Adipocyte (in vitro differentiated cells): ENCODE data around the gene CIT.

ENCODE experiments used
- DNase-seq: peaks from one replicate; pipeline ENCODE4 v3.0.0-alpha.2; 2015; ENCODE audit warnings: low read depth
- H3K27me3 ChIP-seq: replicated peaks from 2 replicates; pipeline ENCODE4 v1.7.0; 2013; ENCODE audit warnings: mild to moderate bottlenecking, low read length, moderate library complexity; ENCODE audit not compliant: control insufficient read depth, insufficient read depth
- H3K36me3 ChIP-seq: 2 replicates; pipeline ENCODE4 v1.7.0; 2013; ENCODE audit warnings: low read length, mild to moderate bottlenecking, moderate library complexity; ENCODE audit not compliant: control insufficient read depth, insufficient read depth, severe bottlenecking
- H3K4me1 ChIP-seq: 2 replicates; pipeline ENCODE4 v1.7.0; 2013; ENCODE audit warnings: mild to moderate bottlenecking, low read length, moderate library complexity; ENCODE audit not compliant: control insufficient read depth, insufficient read depth
- H3K4me3 ChIP-seq: 2 replicates; pipeline ENCODE4 v1.7.0; 2013; ENCODE audit warnings: mild to moderate bottlenecking, low read length, moderate library complexity
- H3K9ac ChIP-seq: 2 replicates; pipeline ENCODE4 v1.7.0; 2013; ENCODE audit warnings: mild to moderate bottlenecking, low read length, moderate library complexity
- H3K9me3 ChIP-seq: 2 replicates; pipeline ENCODE4 v1.7.0; 2013; ENCODE audit warnings: mild to moderate bottlenecking, low read length, moderate library complexity; ENCODE audit not compliant: control insufficient read depth

Gene CIT

GRCh38 chr12:119762619-119763018, 114.5 kb downstream of the CIT start:
- DNase-seq, result no peak
- Histone ChIP-seq H3K27me3 (no peaks in the 10 kb centered on the region), H3K9me3 (no peaks in the 10 kb centered on the region), H3K9ac (no peak overlapping the region), H3K4me3 (no peak overlapping the region), H3K36me3 (no peaks in the 10 kb centered on the region), H3K4me1 (no peaks in the 10 kb centered on the region)

- Histone ChIP-seq H3K27me3 (no peaks in the 10 kb centered on the region), H3K9ac (no peak overlapping the region), H3K36me3 (no peaks in the 10 kb centered on the region), H3K4me1 (no peaks in the 10 kb centered on the region), H3K4me3 (no peak overlapping the region), H3K9me3 (no peaks in the 10 kb centered on the region)
- no peak for DNase-seq
Measured at GRCh38 chr12:119758722-119759121, 118.4 kb downstream of the CIT start.

- Histone ChIP-seq H3K9me3 (no peaks in the 10 kb centered on the region), H3K9ac (no peak overlapping the region), H3K36me3 (no peaks in the 10 kb centered on the region), H3K27me3 (no peaks in the 10 kb centered on the region), H3K4me1 (no peaks in the 10 kb centered on the region), H3K4me3 (no peak overlapping the region)
- no peak for DNase-seq
Measured at GRCh38 chr12:119758234-119758633, 118.9 kb downstream of the CIT start.

GRCh38 chr12:119751961-119752360, 125.2 kb downstream of the CIT start:
- no peaks in the 10 kb centered on the region for H3K27me3 ChIP-seq
- no peaks in the 10 kb centered on the region for H3K9me3 ChIP-seq
- no peaks in the 10 kb centered on the region for H3K36me3 ChIP-seq
- no peak overlapping the region for H3K4me3 ChIP-seq
- H3K4me1 ChIP-seq, result no peaks in the 10 kb centered on the region
- H3K9ac ChIP-seq, result no peak overlapping the region
- DNase-seq, result no peak

GRCh38 chr12:119749666-119750065, 127.5 kb downstream of the CIT start:
- no peaks in the 10 kb centered on the region for H3K36me3 ChIP-seq
- H3K9ac ChIP-seq, result no peak overlapping the region
- no peak overlapping the region for H3K4me3 ChIP-seq
- H3K4me1 ChIP-seq, result no peaks in the 10 kb centered on the region
- no peaks in the 10 kb centered on the region for H3K27me3 ChIP-seq
- DNase-seq, result no peak
- peaks cover 17% of the 10 kb centered on the region for H3K9me3 ChIP-seq

- Histone ChIP-seq H3K9ac (no peak overlapping the region), H3K27me3 (no peaks in the 10 kb centered on the region), H3K36me3 (no peaks in the 10 kb centered on the region), H3K4me1 (no peaks in the 10 kb centered on the region), H3K9me3 (peaks cover 22% of the 10 kb centered on the region), H3K4me3 (no peak overlapping the region)
- DNase-seq, result no peak
Measured at GRCh38 chr12:119748497-119748896, 128.6 kb downstream of the CIT start.

GRCh38 chr12:119746169-119746568, 131.0 kb downstream of the CIT start:
- Histone ChIP-seq H3K27me3 (no peaks in the 10 kb centered on the region), H3K4me3 (no peak overlapping the region), H3K4me1 (no peaks in the 10 kb centered on the region), H3K36me3 (no peaks in the 10 kb centered on the region), H3K9ac (no peak overlapping the region), H3K9me3 (peaks cover 22% of the 10 kb centered on the region)
- no peak for DNase-seq

GRCh38 chr12:119744900-119745606, 132.1 kb downstream of the CIT start:
- Histone ChIP-seq H3K4me3 (no peak overlapping the region), H3K27me3 (no peaks in the 10 kb centered on the region), H3K4me1 (no peaks in the 10 kb centered on the region), H3K9ac (no peak overlapping the region), H3K9me3 (peaks cover 22% of the 10 kb centered on the region), H3K36me3 (no peaks in the 10 kb centered on the region)
- DNase-seq, result no peak

GRCh38 chr12:119742700-119743099, 134.4 kb downstream of the CIT start:
- H3K9ac ChIP-seq, result no peak overlapping the region
- H3K9me3 ChIP-seq, result peaks cover 22% of the 10 kb centered on the region
- H3K27me3 ChIP-seq, result no peaks in the 10 kb centered on the region
- no peaks in the 10 kb centered on the region for H3K4me1 ChIP-seq
- DNase-seq, result no peak
- no peak overlapping the region for H3K4me3 ChIP-seq
- H3K36me3 ChIP-seq, result no peaks in the 10 kb centered on the region

- no peaks in the 10 kb centered on the region for H3K4me1 ChIP-seq
- no peak for DNase-seq
- no peaks in the 10 kb centered on the region for H3K27me3 ChIP-seq
- H3K4me3 ChIP-seq, result no peak overlapping the region
- peaks cover 15% of the 10 kb centered on the region for H3K9me3 ChIP-seq
- no peak overlapping the region for H3K9ac ChIP-seq
- no peaks in the 10 kb centered on the region for H3K36me3 ChIP-seq
Measured at GRCh38 chr12:119740830-119741229, 136.3 kb downstream of the CIT start.

- no peak overlapping the region for H3K9ac ChIP-seq
Measured at GRCh38 chr12:119735079-119735478, 142.0 kb downstream of the CIT start.

GRCh38 chr12:119730381-119730780, 146.7 kb downstream of the CIT start:
- Histone ChIP-seq H3K4me3 (no peak overlapping the region), H3K9me3 (no peaks in the 10 kb centered on the region), H3K27me3 (no peaks in the 10 kb centered on the region), H3K9ac (no peak overlapping the region), H3K36me3 (no peaks in the 10 kb centered on the region), H3K4me1 (peaks cover 6% of the 10 kb centered on the region)
- DNase-seq, result no peak

More at GRCh38 chr12:119735079-119735478, 142.0 kb downstream of the CIT start:
- Histone ChIP-seq H3K36me3 (no peaks in the 10 kb centered on the region), H3K4me1 (no peaks in the 10 kb centered on the region), H3K9me3 (no peaks in the 10 kb centered on the region), H3K27me3 (no peaks in the 10 kb centered on the region), H3K4me3 (no peak overlapping the region)
- DNase-seq, result no peak
